B cell (primary cell): Measurements from ENCODE around the gene LAIR1. TPM values are rescaled to one million over a fixed set of nuclear protein-coding genes. Genes with fewer than 3 reads are reported as not detected.
A peak's percentile ranks its signal among the peaks of the same experiment; 100 is the strongest.
"Not testable (repeated sequence)": the region's sequence is repeated elsewhere in the genome, so short reads cannot be mapped to it uniquely, and the experiment has no call there.

ENCODE experiments used
- ATAC-seq: fragments of 200-7000 bp; cut with Tn5 transposase; one replicate; pipeline ENCODE4 v1.10.0; 2021; ENCODE audit warnings: low read depth, mild to moderate bottlenecking, moderate number of reproducible peaks, moderate library complexity
- CTCF ChIA-PET: fragments of 350-600 bp; sonication (Branson Sonifier 250); formaldehyde crosslinking; loops from one replicate; lab custom pipeline; 2021; ENCODE audit warnings: antibody characterized with exemption, inconsistent platforms; lab: Charles Lee
- POLR2A ChIA-PET: fragments of 350-600 bp; sonication (Branson Sonifier 250); formaldehyde crosslinking; loops from one replicate; lab custom pipeline; 2021; ENCODE audit warnings: antibody characterized with exemption; lab: Charles Lee
- DNase-seq: peaks from one replicate; pipeline ENCODE4 v3.0.0; 2013
- H2AFZ ChIP-seq: 2 replicates; pipeline ENCODE4 v1.6.1; 2012; ENCODE audit warnings: mild to moderate bottlenecking, low read depth, low read length; ENCODE audit not compliant: insufficient read depth, poor library complexity, severe bottlenecking
- H3K27ac ChIP-seq, 2 donors: 1 replicate in 1 of 2; 2 replicates in 1 of 2; pipeline ENCODE4 v1.5.1; 2012 to 2013; ENCODE audit warnings: low read length in 2 of 2, mild to moderate bottlenecking in 2 of 2, moderate library complexity in 1 of 2
- H3K27me3 ChIP-seq, 4 experiments: fragments of 200-600 bp in 1 of 4; sonication (generic) in 1 of 4; replicated peaks in 1 of 4; 1 replicate in 2 of 4; 2 replicates in 2 of 4; pipeline versions ENCODE4 v1.6.1 to v1.7.0; 2013 to 2016; ENCODE audit warnings: low read length in 3 of 4, mild to moderate bottlenecking in 2 of 4, mixed read lengths in 1 of 4, moderate library complexity in 1 of 4; ENCODE audit not compliant: insufficient read depth in 4 of 4, control insufficient read depth in 3 of 4; ENCODE audit errors: control extremely low read depth in 1 of 4
- H3K36me3 ChIP-seq, 2 experiments: replicated peaks in 1 of 2; 1 replicate in 1 of 2; 2 replicates in 1 of 2; pipeline versions ENCODE4 v1.6.1 to v1.7.1; 2013; ENCODE audit warnings: low read length in 1 of 2; ENCODE audit not compliant: insufficient read depth in 2 of 2, control insufficient read depth in 1 of 2; ENCODE audit errors: control extremely low read depth in 1 of 2, extremely low read depth in 1 of 2
- H3K4me1 ChIP-seq, 2 donors: fragments of 200-600 bp in 1 of 2; sonication (generic) in 1 of 2; 1 replicate in 1 of 2; 2 replicates in 1 of 2; pipeline versions ENCODE4 v1.5.1 to v1.6.1; 2013 to 2017; ENCODE audit warnings: low read length in 2 of 2; ENCODE audit not compliant: control insufficient read depth in 2 of 2, insufficient read depth in 2 of 2
- H3K4me2 ChIP-seq: replicated peaks from 2 replicates; pipeline ENCODE3; 2012; ENCODE audit warnings: mild to moderate bottlenecking, low read depth, low read length; ENCODE audit not compliant: poor library complexity, severe bottlenecking
- H3K4me3 ChIP-seq, 5 experiments: fragments of 200-600 bp in 1 of 5; sonication (generic) in 1 of 5; 1 replicate in 3 of 5; 2 replicates in 2 of 5; pipeline versions ENCODE4 v1.5.1 to v1.7.0; 2011 to 2016; ENCODE audit warnings: low read length in 4 of 5, mild to moderate bottlenecking in 4 of 5, low read depth in 2 of 5, control low read depth in 1 of 5, moderate library complexity in 1 of 5; ENCODE audit not compliant: insufficient read depth in 1 of 5; ENCODE audit errors: control extremely low read depth in 1 of 5, extremely low read depth in 1 of 5
- H3K79me2 ChIP-seq: fragments of 200-600 bp; sonication (generic); one replicate; pipeline ENCODE4 v1.6.0; 2016; ENCODE audit warnings: low read length; ENCODE audit not compliant: control insufficient read depth, insufficient read depth
- H3K9ac ChIP-seq: fragments of 200-600 bp; sonication (generic); 2 replicates; pipeline ENCODE4 v1.6.1; 2017; ENCODE audit warnings: mild to moderate bottlenecking, low read length, moderate library complexity
- H3K9me3 ChIP-seq, 3 donors: one replicate each; pipeline versions ENCODE4 v1.6.1 to v1.7.1; 2013; ENCODE audit warnings: low read length in 2 of 3; ENCODE audit not compliant: control insufficient read depth in 2 of 3, insufficient read depth in 1 of 3; ENCODE audit errors: control extremely low read depth in 1 of 3
- H4K20me1 ChIP-seq: 2 replicates; pipeline ENCODE4 v1.6.0; 2012; ENCODE audit warnings: mild to moderate bottlenecking, low read length; ENCODE audit not compliant: insufficient read depth, control insufficient read depth, poor library complexity, severe bottlenecking
- H3K27ac Mint-ChIP-seq: one replicate; pipeline ENCODE4 v1.8.0; 2021; ENCODE audit warnings: mixed read lengths
- H3K27me3 Mint-ChIP-seq: one replicate; pipeline ENCODE4 v1.8.0; 2021; ENCODE audit warnings: mixed read lengths
- H3K4me1 Mint-ChIP-seq: one replicate; pipeline ENCODE4 v1.8.0; 2021; ENCODE audit warnings: mixed read lengths
- H3K4me3 Mint-ChIP-seq: one replicate; pipeline ENCODE4 v1.8.0; 2021; ENCODE audit warnings: mixed read lengths
- H3K9me3 Mint-ChIP-seq: one replicate; pipeline ENCODE4 v1.8.0; 2022; ENCODE audit warnings: mixed read lengths; ENCODE audit not compliant: insufficient read depth
- WGBS: methylation state at CpG from one replicate; pipeline ENCODE4 v1.1.5; 2013; ENCODE audit warnings: missing lambda C conversion rate; ENCODE audit not compliant: insufficient coverage; 5-methylcytosine and 5-hydroxymethylcytosine counted together
- intact Hi-C: fragments of 100-400 bp; cut with micrococcal nuclease; formaldehyde crosslinking; loops from one replicate; pipeline ENCODE4 v1.10.0; 2022
- polyA plus RNA-seq: library from polyadenylated mRNA; depleted of rRNA; stranded (reverse); fragments of >200 nt; gene quantifications from 2 replicates; pipeline ENCODE4 v1.2.3, GENCODE V29; 2012
- total RNA-seq, 2 donors: library from RNA; stranded (reverse); fragments of 120-200 nt in 1 of 2; gene quantifications; 1 replicate in 1 of 2; 2 replicates in 1 of 2; pipeline versions ENCODE4 v1.2.3 to v1.2.4, GENCODE V29; 2013 to 2022

Gene LAIR1
- total and polyA plus RNA-seq, 2 donors (not counting 1 experiment from before 2014, with no cell fraction given): 41.5 to 173 TPM

- H3K27me3 ChIP-seq, H4K20me1 ChIP-seq, POLR2A ChIA-PET, H3K27me3 Mint-ChIP-seq, H3K36me3 ChIP-seq, H3K9me3 Mint-ChIP-seq, H3K9me3 ChIP-seq, H2AFZ ChIP-seq: not testable (repeated sequence)
- Histone ChIP-seq H3K4me1 (peaks cover 65 to 78% of the 10 kb centered on the region in 2 donors), H3K79me2 (peaks cover 33% of the 10 kb centered on the region), H3K4me3 (peak overlapping the region; percentile 15 to 60 (median 48)), H3K27ac (peak overlapping the region; percentile 22 to 41), H3K4me2 (peak overlapping the region; percentile 54), H3K9ac (peak overlapping the region; percentile 47)
- ATAC-seq: peak; percentile 53
- H3K4me3 Mint-ChIP-seq: peak overlapping the region; percentile 89
- intact Hi-C loops: loop anchor here (1.0 kb wide), 1 partner anchor 8 kb away; no protein-coding TSS in a partner anchor
- peak overlapping the region; percentile 91 for H3K27ac Mint-ChIP-seq
- peak; percentile 66 for DNase-seq
- 0% methylated on average over 5 of the region's 10 CpGs for WGBS
- peaks cover 76% of the 10 kb centered on the region for H3K4me1 Mint-ChIP-seq
- CTCF ChIA-PET: interaction anchor here (1.2 to 7.0 kb wide), 2 partner anchors 17 to 18 kb away, joined by 5 to 72 read pairs; no protein-coding TSS in a partner anchor
Observed at GRCh38 chr19:54370434-54370796, 5.7 kb upstream of the LAIR1 start.

GRCh38 chr19:54369688-54370433 lies 5.1 kb upstream of the LAIR1 start:
- not testable (repeated sequence) for H3K36me3 ChIP-seq, H3K9me3 ChIP-seq, H2AFZ ChIP-seq, DNase-seq, H3K9me3 Mint-ChIP-seq, H3K27me3 ChIP-seq, H4K20me1 ChIP-seq, H3K27me3 Mint-ChIP-seq
- Histone ChIP-seq H3K79me2 (peaks cover 38% of the 10 kb centered on the region), H3K27ac (peak overlapping the region; percentile 27 to 53), H3K4me2 (peak overlapping the region; percentile 66), H3K9ac (peak overlapping the region; percentile 54), H3K4me1 (peaks cover 65 to 78% of the 10 kb centered on the region in 2 donors), H3K4me3 (peak overlapping the region; percentile 51 to 74 (median 60))
- ChIA-PET CTCF (interaction anchor here (1.5 to 7.0 kb wide), 2 partner anchors 19 to 42 kb away, joined by 3 to 72 read pairs; no protein-coding TSS in a partner anchor), POLR2A (interaction anchor here (1.0 kb wide), 1 partner anchor 19 kb away, joined by 3 read pairs; no protein-coding TSS in a partner anchor)
- ATAC-seq: peak; percentile 22
- peak overlapping the region; percentile 89 for H3K4me3 Mint-ChIP-seq
- peaks cover 74% of the 10 kb centered on the region for H3K4me1 Mint-ChIP-seq
- WGBS: no CpG with 5 or more reads among the region's 19 CpGs
- peak overlapping the region; percentile 91 for H3K27ac Mint-ChIP-seq
- intact Hi-C loops: loop anchor here (1.0 kb wide), 1 partner anchor 8 kb away; no protein-coding TSS in a partner anchor
